ENCODE results near the gene FOXE1. TPM values are rescaled to one million over a fixed set of nuclear protein-coding genes. Genes with fewer than 3 reads are reported as not detected.

FOXE1 gene
- total and polyA plus RNA-seq, 2 experiments from 2014 or later = 0.45 TPM; not detected in 1

DNA sequence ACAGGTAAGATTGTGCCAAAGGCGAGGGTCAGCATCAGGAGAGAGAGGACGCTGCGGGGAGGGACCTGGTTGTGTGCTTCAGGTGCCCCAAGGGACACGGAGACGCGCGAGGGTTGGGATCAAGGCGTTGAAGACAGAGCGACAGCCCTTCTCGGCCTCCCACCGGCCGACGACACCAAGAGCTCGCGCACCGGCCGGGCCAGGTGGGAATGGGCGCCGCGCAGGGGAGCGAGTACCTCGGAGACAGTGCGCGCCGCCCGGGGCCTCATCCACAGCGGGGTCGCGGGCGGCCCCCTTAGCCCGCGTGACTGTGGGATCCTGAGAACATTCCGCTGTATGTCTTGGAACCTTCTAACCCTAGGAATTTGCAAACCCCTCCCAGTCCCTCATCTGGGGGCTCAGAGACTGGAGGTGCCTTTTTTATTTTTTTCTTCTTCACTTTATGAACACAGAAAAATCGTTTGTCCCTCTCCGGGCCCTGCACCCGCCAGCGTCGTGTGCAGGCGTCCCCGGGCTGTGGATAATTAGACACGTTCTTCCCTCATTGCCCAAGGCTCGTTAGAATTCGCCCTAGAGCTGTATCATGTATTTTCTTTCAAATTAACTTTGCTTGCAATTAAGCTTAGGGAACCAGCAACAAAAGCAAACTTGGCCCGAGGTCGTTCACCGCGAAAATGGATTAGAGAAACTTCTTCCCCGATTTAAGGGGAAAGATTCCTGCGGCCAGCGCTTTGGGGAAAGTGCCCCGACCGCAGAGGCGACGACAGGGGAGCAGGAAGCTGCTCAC is 4.8 kb downstream of the FOXE1 start:
- ATAC-seq = peak; percentile 4; the same call in 2 of the 3 replicates
- H3K27me3 Mint-ChIP-seq (ENCODE audit: insufficient read depth, low read depth, poor library complexity) = peaks cover 87% of the 10 kb centered on the region
- Histone ChIP-seq H3K4me3 (peak overlapping the region; percentile 48), H3K4me2 (peak overlapping the region; percentile 71), H3K27ac (ENCODE audit: low read depth) (no peak overlapping the region), H3K9me2 (ENCODE audit: insufficient read depth) (no peaks in the 10 kb centered on the region), H2AFZ (no peak overlapping the region), H3K79me2 (replicated peaks; ENCODE audit: insufficient read depth) (no peaks in the 10 kb centered on the region), H3K36me3 (ENCODE audit: insufficient read depth) (no peaks in the 10 kb centered on the region), H3K27me3 (ENCODE audit: insufficient read depth) (peaks cover 100% of the 10 kb centered on the region), H3F3A (replicated peaks; ENCODE audit: low read depth) (peaks cover 17% of the 10 kb centered on the region), H3K4me1 (ENCODE audit: insufficient read depth) (peaks cover 28% of the 10 kb centered on the region), H4K20me1 (replicated peaks; ENCODE audit: insufficient read depth) (peaks cover 22% of the 10 kb centered on the region)
- TF ChIP-seq NANOG (IDR thresholded peaks at IDR 0.05; ENCODE audit: borderline replicate concordance) = no peak
- peak; percentile 97 for TF ChIP-seq EZH2 (IDR thresholded peaks at IDR 0.05; ENCODE audit: low read depth, unreplicated experiment)
- TF ChIP-seq EZH2phosphoT487 (IDR thresholded peaks at IDR 0.05; ENCODE audit: unreplicated experiment) = peak; percentile 81
- peak overlapping the region; percentile 61 for H3K4me3 Mint-ChIP-seq
- no peaks in the 10 kb centered on the region; the same call in 2 of the 3 replicates for H3K9me3 Mint-ChIP-seq
- peak; percentile 64 for DNase-seq (ENCODE audit: low spot score)
- no peaks in the 10 kb centered on the region for H3K36me3 Mint-ChIP-seq (ENCODE audit: low read depth)
- H3K4me1 Mint-ChIP-seq = peaks cover 19% of the 10 kb centered on the region
- no peak overlapping the region for H3K27ac Mint-ChIP-seq

- Mint-ChIP-seq H3K36me3 (ENCODE audit: low read depth) (no peaks in the 10 kb centered on the region), H3K27ac (no peak overlapping the region), H3K4me1 (peaks cover 19% of the 10 kb centered on the region), H3K9me3 (no peaks in the 10 kb centered on the region; the same call in 2 of the 3 replicates), H3K4me3 (peak overlapping the region; percentile 61), H3K27me3 (ENCODE audit: insufficient read depth, low read depth, poor library complexity) (peaks cover 85% of the 10 kb centered on the region)
- peaks cover 28% of the 10 kb centered on the region for H3K4me1 ChIP-seq (ENCODE audit: insufficient read depth)
- H3K27me3 ChIP-seq (ENCODE audit: insufficient read depth) = peaks cover 100% of the 10 kb centered on the region
- no peaks in the 10 kb centered on the region for H3K79me2 ChIP-seq (replicated peaks; ENCODE audit: insufficient read depth)
- no peaks in the 10 kb centered on the region for H3K36me3 ChIP-seq (ENCODE audit: insufficient read depth)
- H3K4me3 ChIP-seq = peak overlapping the region; percentile 48
- peaks cover 22% of the 10 kb centered on the region for H4K20me1 ChIP-seq (replicated peaks; ENCODE audit: insufficient read depth)
- no peak for TF ChIP-seq CREB1 (CRISPR knock-in tag; IDR thresholded peaks at IDR 0.05; ENCODE audit: low read depth)
- no peak for TF ChIP-seq ZNF114 (CRISPR knock-in tag; IDR thresholded peaks at IDR 0.05)
- no peak for TF ChIP-seq POLR2AphosphoS5 (IDR thresholded peaks at IDR 0.05; ENCODE audit: low read depth)
- TF ChIP-seq EZH2 (IDR thresholded peaks at IDR 0.05; ENCODE audit: low read depth, unreplicated experiment) = no peak
- TF ChIP-seq, protein P1, sequence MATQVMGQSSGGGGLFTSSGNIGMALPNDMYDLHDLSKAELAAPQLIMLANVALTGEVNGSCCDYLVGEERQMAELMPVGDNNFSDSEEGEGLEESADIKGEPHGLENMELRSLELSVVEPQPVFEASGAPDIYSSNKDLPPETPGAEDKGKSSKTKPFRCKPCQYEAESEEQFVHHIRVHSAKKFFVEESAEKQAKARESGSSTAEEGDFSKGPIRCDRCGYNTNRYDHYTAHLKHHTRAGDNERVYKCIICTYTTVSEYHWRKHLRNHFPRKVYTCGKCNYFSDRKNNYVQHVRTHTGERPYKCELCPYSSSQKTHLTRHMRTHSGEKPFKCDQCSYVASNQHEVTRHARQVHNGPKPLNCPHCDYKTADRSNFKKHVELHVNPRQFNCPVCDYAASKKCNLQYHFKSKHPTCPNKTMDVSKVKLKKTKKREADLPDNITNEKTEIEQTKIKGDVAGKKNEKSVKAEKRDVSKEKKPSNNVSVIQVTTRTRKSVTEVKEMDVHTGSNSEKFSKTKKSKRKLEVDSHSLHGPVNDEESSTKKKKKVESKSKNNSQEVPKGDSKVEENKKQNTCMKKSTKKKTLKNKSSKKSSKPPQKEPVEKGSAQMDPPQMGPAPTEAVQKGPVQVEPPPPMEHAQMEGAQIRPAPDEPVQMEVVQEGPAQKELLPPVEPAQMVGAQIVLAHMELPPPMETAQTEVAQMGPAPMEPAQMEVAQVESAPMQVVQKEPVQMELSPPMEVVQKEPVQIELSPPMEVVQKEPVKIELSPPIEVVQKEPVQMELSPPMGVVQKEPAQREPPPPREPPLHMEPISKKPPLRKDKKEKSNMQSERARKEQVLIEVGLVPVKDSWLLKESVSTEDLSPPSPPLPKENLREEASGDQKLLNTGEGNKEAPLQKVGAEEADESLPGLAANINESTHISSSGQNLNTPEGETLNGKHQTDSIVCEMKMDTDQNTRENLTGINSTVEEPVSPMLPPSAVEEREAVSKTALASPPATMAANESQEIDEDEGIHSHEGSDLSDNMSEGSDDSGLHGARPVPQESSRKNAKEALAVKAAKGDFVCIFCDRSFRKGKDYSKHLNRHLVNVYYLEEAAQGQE (IDR thresholded peaks at IDR 0.05; ENCODE audit: unreplicated experiment) = no peak
- TF ChIP-seq STAT1 (IDR thresholded peaks at IDR 0.05; ENCODE audit: unreplicated experiment) = no peak
- no peak for TF ChIP-seq EZH2phosphoT487 (IDR thresholded peaks at IDR 0.05; ENCODE audit: unreplicated experiment)
- H3K9me2 ChIP-seq (ENCODE audit: insufficient read depth) = no peaks in the 10 kb centered on the region
- H3F3A ChIP-seq (replicated peaks; ENCODE audit: low read depth) = peaks cover 17% of the 10 kb centered on the region
- no peak overlapping the region for H2AFZ ChIP-seq
- no peak overlapping the region for H3K27ac ChIP-seq (ENCODE audit: low read depth)
- DNase-seq (ENCODE audit: low spot score) (no peak), ATAC-seq (no peak)
- peak overlapping the region; percentile 71 for H3K4me2 ChIP-seq
These were observed 5.3 kb downstream of the FOXE1 start for GRCh38 chr9:97858393-97858713.
